Loucy (cell line): ENCODE measurements around the gene TTC7B.

Source experiments
- EZH2phosphoT487 ChIP-seq: fragments of 200-600 bp; IDR thresholded peaks from 2 replicates; pipeline ENCODE4 v1.6.1; 2018; ENCODE audit warnings: antibody characterized with exemption, mild to moderate bottlenecking, moderate library complexity, borderline replicate concordance
- TF ChIP-seq, protein P1 (sequence below): fragments of 200-600 bp; sonication (generic); conservative IDR thresholded peaks from 2 replicates; pipeline ENCODE4 v1.5.1; 2014; ENCODE audit warnings: mild to moderate bottlenecking, antibody characterized with exemption, low read length

DNA sequence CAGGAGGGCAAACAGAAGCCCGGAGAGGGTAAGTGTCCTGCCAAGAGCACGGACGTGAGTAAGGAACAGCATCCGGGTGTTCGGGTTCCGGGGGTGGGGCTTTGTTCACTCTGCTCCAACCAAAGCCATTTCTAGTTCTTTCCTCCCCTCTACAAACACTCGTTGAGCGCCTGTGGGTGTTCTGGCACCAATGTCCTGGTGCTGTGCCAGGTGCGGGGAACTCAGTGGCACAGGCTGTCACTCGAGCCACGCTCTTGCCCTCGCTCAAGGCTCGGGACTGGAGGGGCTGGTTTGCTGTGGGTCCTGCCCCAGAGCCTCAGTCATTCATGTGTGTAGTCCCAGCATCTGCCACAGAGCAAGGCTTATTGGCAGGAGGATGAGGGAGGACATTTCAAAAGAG lies 261.9 kb downstream of the TTC7B start:
- TF ChIP-seq, protein P1, sequence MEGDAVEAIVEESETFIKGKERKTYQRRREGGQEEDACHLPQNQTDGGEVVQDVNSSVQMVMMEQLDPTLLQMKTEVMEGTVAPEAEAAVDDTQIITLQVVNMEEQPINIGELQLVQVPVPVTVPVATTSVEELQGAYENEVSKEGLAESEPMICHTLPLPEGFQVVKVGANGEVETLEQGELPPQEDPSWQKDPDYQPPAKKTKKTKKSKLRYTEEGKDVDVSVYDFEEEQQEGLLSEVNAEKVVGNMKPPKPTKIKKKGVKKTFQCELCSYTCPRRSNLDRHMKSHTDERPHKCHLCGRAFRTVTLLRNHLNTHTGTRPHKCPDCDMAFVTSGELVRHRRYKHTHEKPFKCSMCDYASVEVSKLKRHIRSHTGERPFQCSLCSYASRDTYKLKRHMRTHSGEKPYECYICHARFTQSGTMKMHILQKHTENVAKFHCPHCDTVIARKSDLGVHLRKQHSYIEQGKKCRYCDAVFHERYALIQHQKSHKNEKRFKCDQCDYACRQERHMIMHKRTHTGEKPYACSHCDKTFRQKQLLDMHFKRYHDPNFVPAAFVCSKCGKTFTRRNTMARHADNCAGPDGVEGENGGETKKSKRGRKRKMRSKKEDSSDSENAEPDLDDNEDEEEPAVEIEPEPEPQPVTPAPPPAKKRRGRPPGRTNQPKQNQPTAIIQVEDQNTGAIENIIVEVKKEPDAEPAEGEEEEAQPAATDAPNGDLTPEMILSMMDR: no peak
- no peak for TF ChIP-seq EZH2phosphoT487
